Measurements from ENCODE around the gene TMEM178A.

- no peak for TF ChIP-seq CTCF (IDR thresholded peaks at IDR 0.05 in 8 of 11, conservative IDR thresholded peaks at IDR 0.05 in 3 of 11)
- no peak for TF ChIP-seq POLR2A (IDR thresholded peaks at IDR 0.05)
Observed at GRCh38 chr2:39730276-39730675, 64.6 kb downstream of the TMEM178A start.
